GM18519 (cell line): ENCODE results near the gene AHCY.
"Not testable (repeated sequence)": the region's sequence is repeated elsewhere in the genome, so short reads cannot be mapped to it uniquely, and the experiment has no call there.

Source experiments
- ATAC-seq: cut with Tn5 transposase; IDR thresholded peaks from one replicate; pipeline ENCODE4 v1.9.1; 2021; ENCODE audit warnings: mild to moderate bottlenecking, moderate library complexity; ENCODE audit not compliant: unreplicated experiment, low FRiP score

AHCY gene

DNA sequence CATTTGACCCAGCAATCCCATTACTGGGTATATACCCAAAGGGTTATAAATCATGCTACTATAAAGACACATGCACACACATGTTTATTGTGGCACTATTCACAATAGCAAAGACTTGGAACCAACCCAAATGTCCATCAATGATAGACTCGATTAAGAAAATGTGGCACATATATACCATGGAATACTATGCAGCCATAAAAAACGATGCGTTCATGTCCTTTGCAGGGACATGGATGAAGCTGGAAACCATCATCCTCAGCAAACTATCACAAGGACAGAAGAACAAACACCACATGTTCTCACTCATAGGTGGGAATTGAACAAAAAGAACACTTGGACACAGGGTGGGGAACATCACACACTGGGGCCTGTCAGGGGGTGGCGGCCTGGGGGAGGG, 25.1 kb upstream of the AHCY start:
- ATAC-seq, result not testable (repeated sequence)

DNA sequence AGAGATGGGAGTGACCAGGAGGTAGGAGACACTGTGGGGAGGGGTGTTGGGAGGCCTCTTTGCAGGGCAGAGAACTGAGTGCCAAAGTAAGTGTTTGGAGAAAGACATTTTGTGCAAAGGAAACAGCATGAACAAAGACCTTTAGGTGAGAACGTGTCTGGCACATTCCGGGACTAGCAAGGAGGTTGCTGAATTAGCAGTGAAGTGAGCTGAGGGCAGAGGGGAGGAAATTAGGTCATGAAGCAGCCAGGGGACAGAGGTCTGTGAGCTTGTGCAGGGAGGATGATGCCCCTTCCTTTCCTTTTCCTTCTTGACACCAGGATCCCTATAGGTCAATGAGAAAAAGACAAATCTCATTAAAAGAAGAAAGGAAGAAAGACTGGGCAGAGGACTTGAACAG, 21.4 kb upstream of the AHCY start:
- ATAC-seq, result no peak

GRCh38 chr20:34322267-34323105, 19.3 kb upstream of the AHCY start:
- no peak for ATAC-seq

DNA sequence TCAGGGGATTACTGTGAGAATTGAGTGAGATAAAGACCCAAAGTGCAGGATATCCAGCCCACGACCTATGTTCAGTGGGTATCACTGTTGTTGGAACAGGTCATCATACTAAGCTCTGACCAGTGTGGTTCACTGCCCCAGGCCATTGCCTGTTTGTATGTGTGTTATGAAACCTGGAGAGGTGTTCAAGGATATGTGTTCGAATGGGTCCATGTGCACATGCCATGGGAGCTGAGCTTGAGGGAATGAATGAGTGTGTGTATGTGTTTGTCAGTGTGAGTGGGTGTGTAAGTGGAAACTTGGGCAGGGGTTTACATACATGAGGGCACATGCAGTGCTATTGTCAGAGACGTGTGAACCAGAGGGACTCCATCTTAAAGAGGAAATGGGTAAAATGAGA, 17.7 kb upstream of the AHCY start:
- no peak for ATAC-seq

DNA sequence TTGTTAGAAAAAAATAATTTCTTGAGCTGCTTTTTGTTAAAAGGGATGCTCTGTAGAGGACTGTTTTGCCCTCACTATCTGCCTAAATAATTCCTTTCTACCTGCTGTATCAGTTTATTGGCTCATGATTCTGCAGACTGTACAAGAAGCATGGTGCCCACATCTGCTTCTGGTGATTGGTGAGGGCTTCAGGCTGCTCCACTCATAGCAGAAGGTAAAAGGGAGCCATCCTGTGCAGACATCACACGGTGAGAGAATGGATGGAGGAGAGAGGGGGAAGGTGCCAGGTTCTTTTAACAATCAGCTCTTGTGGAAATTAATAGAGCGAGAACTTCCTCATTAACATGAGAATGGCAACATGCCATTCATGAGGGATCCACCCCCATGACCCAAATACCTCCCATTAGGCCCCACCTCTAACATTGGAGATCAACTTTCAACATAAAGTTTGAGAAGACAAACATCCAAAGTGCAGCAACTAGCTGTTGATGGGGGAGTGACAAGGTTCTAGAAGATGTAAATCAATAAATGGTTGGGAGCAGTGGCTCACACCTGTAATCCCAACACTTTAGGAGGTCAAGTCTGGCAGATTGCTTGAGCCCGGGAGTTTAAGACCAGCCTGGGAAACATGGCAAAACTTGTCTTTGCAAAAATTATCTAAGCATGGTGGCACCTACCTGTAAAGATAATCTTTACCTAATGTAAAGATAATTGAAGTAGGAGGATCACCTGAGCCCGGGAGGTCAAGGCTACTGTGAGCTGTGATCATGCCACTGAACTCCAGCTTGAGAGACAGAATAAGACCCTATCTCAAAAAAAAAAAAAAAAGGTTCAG, 15.7 kb upstream of the AHCY start:
- no peak for ATAC-seq

DNA sequence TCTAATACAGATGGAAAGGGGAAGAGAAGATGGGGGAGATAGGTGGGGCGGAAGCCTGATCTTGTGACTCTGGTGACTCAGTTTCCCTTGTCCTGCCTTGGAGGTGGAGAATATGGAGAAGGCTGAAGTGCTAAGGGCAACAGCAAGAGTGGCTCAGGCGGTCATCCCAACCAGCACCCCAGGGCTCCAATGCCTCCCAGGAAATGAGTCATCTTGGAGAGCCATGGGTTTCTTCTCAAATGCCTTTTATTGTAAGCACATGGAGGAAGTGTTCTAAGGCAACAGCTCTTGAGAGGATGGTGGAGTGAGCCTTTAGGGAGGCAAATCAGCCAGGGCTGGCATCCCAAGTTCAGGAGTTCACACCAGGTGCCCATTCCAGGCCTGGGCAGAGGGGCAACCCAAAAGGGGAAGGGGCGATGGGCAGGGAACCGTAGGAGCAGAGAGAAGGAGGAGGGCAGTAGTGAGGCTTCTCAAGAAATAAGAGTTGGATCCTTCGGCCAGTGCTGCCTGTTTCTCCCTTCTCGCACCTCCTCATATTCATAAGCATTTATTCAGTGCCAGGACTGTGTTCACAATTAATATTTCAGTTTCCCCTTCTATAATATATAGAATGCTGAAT, 13.2 kb upstream of the AHCY start:
- ATAC-seq, result no peak

GRCh38 chr20:34315236-34315635, 12.1 kb upstream of the AHCY start:
- no peak for ATAC-seq

- ATAC-seq, result no peak
Observed at GRCh38 chr20:34312544-34313217, 9.5 kb upstream of the AHCY start.

GRCh38 chr20:34312024-34312460, 8.9 kb upstream of the AHCY start:
- no peak for ATAC-seq

DNA sequence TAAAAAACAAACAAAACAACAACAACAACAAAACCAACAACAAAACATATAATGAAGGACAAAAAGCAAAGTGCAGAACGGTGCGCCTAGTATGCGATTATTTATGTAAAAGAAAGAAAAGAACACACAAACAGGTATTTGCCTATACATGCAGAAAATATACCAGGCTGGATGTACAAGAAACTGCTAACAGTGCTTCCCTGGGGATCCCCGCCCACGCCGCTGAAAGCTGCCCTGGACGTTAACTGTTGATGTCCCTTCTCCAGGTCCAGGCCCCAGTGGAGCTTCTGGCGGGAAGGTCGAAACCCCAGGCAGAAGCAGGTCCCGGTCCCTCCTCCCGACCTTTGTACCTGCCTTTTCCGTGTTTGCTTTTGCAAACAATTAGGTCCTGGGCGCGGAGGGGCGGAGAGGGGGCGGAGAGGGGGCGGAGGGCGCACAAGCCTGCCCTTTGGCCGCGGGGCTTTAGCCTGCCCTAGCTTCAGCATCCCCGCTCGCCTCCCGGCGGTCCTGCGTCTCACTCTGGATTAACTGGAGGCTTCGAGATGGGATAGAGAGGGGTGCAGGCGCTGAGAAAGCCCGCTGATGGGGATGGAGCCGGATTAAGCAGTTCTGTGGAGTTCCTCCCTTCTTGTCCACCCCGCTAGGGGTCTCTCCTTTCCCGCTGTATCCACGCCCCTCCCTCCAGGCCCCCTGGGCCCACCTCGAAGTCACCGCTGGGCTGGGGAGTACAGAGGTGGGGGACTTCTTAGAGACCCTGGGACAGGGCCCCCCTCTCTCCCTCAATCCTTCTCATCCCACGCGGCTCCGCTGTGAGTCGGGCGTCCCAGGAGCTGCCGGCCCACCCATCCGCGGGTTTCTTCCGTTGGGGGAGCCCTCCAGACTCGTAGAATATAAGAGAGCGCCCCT, 8.2 kb upstream of the AHCY start:
- ATAC-seq, result no peak

GRCh38 chr20:34310481-34311117, 7.4 kb upstream of the AHCY start:
- no peak for ATAC-seq

DNA sequence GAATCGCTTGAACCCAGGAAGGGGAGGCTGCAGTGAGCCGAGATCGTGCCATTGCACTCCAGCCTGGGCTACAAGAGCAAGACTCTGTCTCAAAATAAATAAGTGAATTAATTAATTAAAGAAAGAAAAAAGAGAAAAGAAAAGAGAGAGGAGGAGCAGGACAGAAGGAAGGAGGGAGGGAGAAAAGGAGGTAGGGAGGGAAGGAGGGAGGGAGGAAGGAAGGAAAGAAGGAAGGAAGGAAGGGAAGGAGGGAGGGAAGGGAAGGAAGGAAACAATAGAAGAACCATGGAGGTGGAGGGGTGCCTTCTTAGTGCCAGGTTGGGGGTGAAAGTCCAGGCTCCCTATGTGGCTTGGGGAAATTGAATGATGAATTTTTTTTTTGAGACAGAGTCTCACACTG, 6.5 kb upstream of the AHCY start:
- no peak for ATAC-seq

GRCh38 chr20:34305333-34306230, 2.4 kb upstream of the AHCY start:
- ATAC-seq, result no peak

GRCh38 chr20:34302312-34302722, 838 bp downstream of the AHCY start:
- ATAC-seq, result no peak

DNA sequence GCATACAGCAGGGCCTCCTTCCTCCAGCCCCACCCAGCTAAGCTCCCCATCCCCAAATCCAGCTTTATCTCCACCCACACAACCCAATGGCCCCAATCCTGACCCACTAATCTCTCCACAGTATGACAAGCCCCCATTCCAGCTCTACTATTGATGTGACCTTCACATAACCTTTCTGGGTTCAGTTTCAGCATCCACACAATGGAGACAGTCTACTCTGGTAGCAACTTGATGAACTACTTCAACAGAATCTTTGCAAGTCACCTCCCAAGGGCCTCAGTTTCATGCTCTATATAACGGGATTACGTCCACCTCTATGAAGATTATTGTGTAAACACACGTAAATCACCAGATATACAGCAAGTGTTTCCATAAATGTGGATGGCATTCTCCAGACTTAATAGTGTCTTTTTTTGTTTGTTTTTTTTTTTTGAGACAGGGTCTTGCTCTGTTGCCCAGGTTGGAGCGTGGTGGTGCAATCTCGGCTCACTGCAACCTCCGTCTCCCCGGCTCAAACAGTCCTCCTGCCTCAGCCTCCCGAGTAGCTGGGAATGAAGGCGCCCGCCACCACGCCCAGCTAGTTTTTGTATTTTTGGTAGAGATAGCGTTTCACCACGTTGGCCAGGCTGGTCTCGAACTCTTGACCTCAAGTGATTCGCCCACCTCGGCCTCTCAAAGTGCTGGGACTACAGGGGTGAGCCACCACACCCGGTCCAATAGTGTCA, 1.4 kb downstream of the AHCY start:
- no peak for ATAC-seq

DNA sequence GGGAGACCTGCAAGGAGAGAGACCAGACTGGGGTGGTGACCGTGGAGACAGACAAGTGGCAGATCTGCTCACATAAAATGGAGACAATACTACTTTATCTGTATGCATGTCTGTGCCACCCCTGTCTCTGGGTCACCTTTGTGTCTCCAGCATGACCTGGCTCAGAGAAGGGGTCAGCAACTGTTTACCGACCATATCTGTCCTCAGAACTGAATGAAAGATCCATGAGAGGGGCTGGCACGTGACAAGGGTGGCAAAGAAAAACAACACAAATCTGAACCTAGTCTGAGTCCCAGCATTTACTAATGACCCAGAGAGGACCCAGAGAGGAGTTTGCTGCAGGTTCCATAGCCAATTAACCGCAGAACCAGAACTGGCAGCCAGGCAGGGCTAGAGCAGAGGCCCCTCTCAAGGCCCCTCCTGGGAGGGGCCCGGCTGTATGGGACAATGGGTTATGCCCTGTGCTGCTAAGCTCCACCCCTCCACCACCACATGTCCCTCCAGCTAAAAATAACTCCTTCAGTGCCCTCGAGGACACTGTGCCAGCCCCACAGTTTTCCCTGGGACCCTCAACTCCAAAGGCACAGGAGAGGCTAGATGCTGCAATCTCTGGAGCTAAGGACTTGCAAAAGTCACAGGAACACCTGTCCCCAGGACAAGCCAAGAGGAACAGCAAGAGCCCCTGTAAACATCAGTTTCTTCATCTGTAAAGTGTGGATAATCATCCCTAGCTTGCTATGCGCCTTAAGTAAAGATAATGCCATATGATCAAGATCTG, 2.2 kb downstream of the AHCY start:
- ATAC-seq, result no peak
